ENCODE results near the gene RANBP10. TPM values are rescaled to one million over a fixed set of nuclear protein-coding genes. Genes with fewer than 3 reads are reported as not detected.

RANBP10 gene
- total RNA-seq, 2 donors from 2014 or later, result 14.1 to 14.5 TPM

- no peak for TF ChIP-seq CTCF (IDR thresholded peaks at IDR 0.05)
- H3K4me1 ChIP-seq (ENCODE audit: control insufficient read depth in 1 of 2, low read depth in 2 of 2), result peaks cover 9 to 27% of the 10 kb centered on the region in 2 donors
- DNase-seq (ENCODE audit: low spot score), result peak; percentile 81
- H3K27me3 ChIP-seq (replicated peaks; ENCODE audit: insufficient read depth), result no peaks in the 10 kb centered on the region
- ATAC-seq (ENCODE audit: insufficient number of reproducible peaks, low FRiP score, low read depth), result peak; percentile 94
- H3K4me3 ChIP-seq, result peak within 1 kb of the TSS; percentile 92
- no peaks in the 10 kb centered on the region for H3K9me3 ChIP-seq
- H3K27ac ChIP-seq, result peak within 1 kb of the TSS; percentile 87 to 92
- H3K36me3 ChIP-seq, result no peaks in the 10 kb centered on the region
Observed at GRCh38 chr16:67719048-67719777, 87.1 kb downstream of the RANBP10 start, which contains the start of gene GFOD2. Gene GFOD2 (minus strand): TSS chr16:67719316. CDS start chr16:67685715, 33,601 bp downstream.

- no peak for TF ChIP-seq CTCF (IDR thresholded peaks at IDR 0.05)
- DNase-seq (ENCODE audit: low spot score) (no peak), ATAC-seq (ENCODE audit: insufficient number of reproducible peaks, low FRiP score, low read depth) (no peak)
- Histone ChIP-seq H3K4me3 (peak overlapping the region; percentile 92), H3K27ac (peak overlapping the region in 1 of 2 donors; percentile 92), H3K9me3 (no peaks in the 10 kb centered on the region), H3K4me1 (ENCODE audit: control insufficient read depth in 1 of 2, low read depth in 2 of 2) (peaks cover 9 to 27% of the 10 kb centered on the region in 2 donors), H3K27me3 (replicated peaks; ENCODE audit: insufficient read depth) (no peaks in the 10 kb centered on the region), H3K36me3 (no peaks in the 10 kb centered on the region)
Observed at GRCh38 chr16:67718668-67719047, 87.7 kb downstream of the RANBP10 start.

GRCh38 chr16:67716097-67716496, 90.3 kb downstream of the RANBP10 start:
- H3K4me1 ChIP-seq (ENCODE audit: control insufficient read depth in 1 of 2, low read depth in 2 of 2), result peaks cover 9 to 27% of the 10 kb centered on the region in 2 donors
- no peak overlapping the region for H3K4me3 ChIP-seq
- no peaks in the 10 kb centered on the region for H3K27me3 ChIP-seq (replicated peaks; ENCODE audit: insufficient read depth)
- TF ChIP-seq CTCF (IDR thresholded peaks at IDR 0.05), result no peak
- DNase-seq (ENCODE audit: low spot score) (no peak), ATAC-seq (ENCODE audit: insufficient number of reproducible peaks, low FRiP score, low read depth) (no peak)
- H3K36me3 ChIP-seq, result no peaks in the 10 kb centered on the region
- no peak overlapping the region for H3K27ac ChIP-seq
- H3K9me3 ChIP-seq, result no peaks in the 10 kb centered on the region

GRCh38 chr16:67714522-67714921, 91.8 kb downstream of the RANBP10 start:
- Histone ChIP-seq H3K9me3 (no peaks in the 10 kb centered on the region), H3K27me3 (replicated peaks; ENCODE audit: insufficient read depth) (no peaks in the 10 kb centered on the region), H3K4me1 (ENCODE audit: control insufficient read depth in 1 of 2, low read depth in 2 of 2) (peaks cover 6 to 18% of the 10 kb centered on the region in 2 donors), H3K27ac (no peak overlapping the region), H3K36me3 (no peaks in the 10 kb centered on the region), H3K4me3 (no peak overlapping the region)
- no peak for ATAC-seq (ENCODE audit: insufficient number of reproducible peaks, low FRiP score, low read depth)
- TF ChIP-seq CTCF (IDR thresholded peaks at IDR 0.05), result no peak
- DNase-seq (ENCODE audit: low spot score), result no peak

GRCh38 chr16:67713647-67714273, 92.6 kb downstream of the RANBP10 start:
- no peak for DNase-seq (ENCODE audit: low spot score)
- no peaks in the 10 kb centered on the region for H3K36me3 ChIP-seq
- no peak for TF ChIP-seq CTCF (IDR thresholded peaks at IDR 0.05)
- no peaks in the 10 kb centered on the region for H3K27me3 ChIP-seq (replicated peaks; ENCODE audit: insufficient read depth)
- no peaks in the 10 kb centered on the region for H3K9me3 ChIP-seq
- no peak overlapping the region for H3K27ac ChIP-seq
- no peak overlapping the region for H3K4me3 ChIP-seq
- H3K4me1 ChIP-seq (ENCODE audit: control insufficient read depth in 1 of 2, low read depth in 2 of 2), result peaks cover 6 to 17% of the 10 kb centered on the region in 2 donors
- no peak for ATAC-seq (ENCODE audit: insufficient number of reproducible peaks, low FRiP score, low read depth)
